Natural killer cell (primary cell): ENCODE measurements around the gene MAU2. TPM values are rescaled to one million over a fixed set of nuclear protein-coding genes. Genes with fewer than 3 reads are reported as not detected.
"Not testable (repeated sequence)": the region's sequence is repeated elsewhere in the genome, so short reads cannot be mapped to it uniquely, and the experiment has no call there.

Source experiments
- ATAC-seq, 3 donors: fragments of 150-1000 bp in 2 of 3; fragments of 200-7000 bp in 1 of 3; cut with Tn5 transposase; 1 replicate in 1 of 3; 2 replicates in 2 of 3; pipeline ENCODE4 v1.10.0; 2021; ENCODE audit warnings: mild to moderate bottlenecking in 2 of 3, moderate library complexity in 2 of 3
- DNase-seq, 2 donors: peaks; one replicate each; pipeline versions ENCODE4 v3.0.0 to v3.0.0-alpha.2; 2013 to 2021; ENCODE audit warnings: mixed read lengths in 1 of 2
- H3K27ac ChIP-seq: one replicate; pipeline ENCODE4 v1.5.1; 2013; ENCODE audit warnings: mild to moderate bottlenecking, low read length
- H3K27me3 ChIP-seq: one replicate; pipeline ENCODE4 v1.6.1; 2013; ENCODE audit warnings: low read length; ENCODE audit not compliant: control insufficient read depth, insufficient read depth
- H3K36me3 ChIP-seq: one replicate; pipeline ENCODE4 v1.6.1; 2013; ENCODE audit warnings: low read length; ENCODE audit not compliant: control insufficient read depth, insufficient read depth
- H3K4me1 ChIP-seq: one replicate; pipeline ENCODE4 v1.6.1; 2013; ENCODE audit warnings: low read length; ENCODE audit not compliant: control insufficient read depth, insufficient read depth
- H3K4me3 ChIP-seq: one replicate; pipeline ENCODE4 v1.5.1; 2013; ENCODE audit warnings: low read length
- H3K9me3 ChIP-seq: one replicate; pipeline ENCODE4 v1.6.1; 2013; ENCODE audit warnings: low read length; ENCODE audit not compliant: control insufficient read depth, insufficient read depth
- H3K27ac Mint-ChIP-seq, 2 donors: one replicate each; pipeline ENCODE4 v1.8.0; 2022; ENCODE audit warnings: mild to moderate bottlenecking in 2 of 2, mixed read lengths in 2 of 2, moderate library complexity in 1 of 2
- H3K27me3 Mint-ChIP-seq, 2 donors: one replicate each; pipeline ENCODE4 v1.8.0; 2022; ENCODE audit warnings: low read depth in 2 of 2, mixed read lengths in 2 of 2
- H3K36me3 Mint-ChIP-seq: one replicate; pipeline ENCODE4 v1.8.0; 2022; ENCODE audit warnings: mixed read lengths
- H3K4me1 Mint-ChIP-seq, 2 donors: one replicate each; pipeline ENCODE4 v1.8.0; 2022; ENCODE audit warnings: mixed read lengths in 2 of 2
- H3K4me3 Mint-ChIP-seq: one replicate; pipeline ENCODE4 v1.8.0; 2022; ENCODE audit warnings: mild to moderate bottlenecking, moderate library complexity, mixed read lengths
- H3K9me3 Mint-ChIP-seq, 2 donors: one replicate each; pipeline ENCODE4 v1.8.0; 2022; ENCODE audit warnings: mixed read lengths in 2 of 2
- WGBS: methylation state at CpG from one replicate; pipeline ENCODE4 v1.1.7; 2013; ENCODE audit warnings: missing lambda C conversion rate; ENCODE audit not compliant: insufficient coverage; 5-methylcytosine and 5-hydroxymethylcytosine counted together
- intact Hi-C: fragments of 100-400 bp; cut with micrococcal nuclease; formaldehyde crosslinking; loops from one replicate; pipeline ENCODE4 v1.14.2; 2022
- total RNA-seq, 4 donors: library from RNA; stranded (reverse); fragments of 120-200 nt in 1 of 4; gene quantifications; one replicate each; pipeline versions ENCODE4 v1.2.3 to v1.2.4, GENCODE V29; 2013 to 2022
- TF ChIP-seq, protein P1 (sequence below): fragments of 200-600 bp; IDR thresholded peaks from one replicate; pipeline ENCODE4 v1.8.0; 2022; ENCODE audit warnings: antibody characterized with exemption

Gene MAU2
- total RNA-seq, 3 donors from 2014 or later (not counting 1 experiment from before 2014, with no cell fraction given) = 144 to 164 (median 151) TPM

DNA sequence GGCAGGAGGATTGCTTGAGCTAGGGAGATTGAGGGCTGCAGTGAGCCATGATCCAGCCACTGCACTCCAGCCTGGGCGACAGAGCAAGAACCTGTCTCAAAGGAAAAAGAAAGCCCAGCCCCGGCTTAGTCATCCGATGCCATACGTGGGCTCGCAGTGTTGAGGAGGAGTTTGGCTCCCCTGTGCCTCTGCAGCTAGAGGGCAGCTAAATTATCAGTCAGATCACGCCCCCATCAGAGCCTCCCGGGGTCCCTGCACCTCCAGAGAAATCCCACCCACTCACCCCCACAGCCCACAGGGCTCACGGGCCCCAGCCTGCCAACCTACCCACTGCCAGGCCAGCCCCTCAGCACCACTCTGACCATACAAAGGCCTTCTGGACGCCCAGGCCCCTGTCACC lies 27.6 kb downstream of the MAU2 start:
- TF ChIP-seq, protein P1, sequence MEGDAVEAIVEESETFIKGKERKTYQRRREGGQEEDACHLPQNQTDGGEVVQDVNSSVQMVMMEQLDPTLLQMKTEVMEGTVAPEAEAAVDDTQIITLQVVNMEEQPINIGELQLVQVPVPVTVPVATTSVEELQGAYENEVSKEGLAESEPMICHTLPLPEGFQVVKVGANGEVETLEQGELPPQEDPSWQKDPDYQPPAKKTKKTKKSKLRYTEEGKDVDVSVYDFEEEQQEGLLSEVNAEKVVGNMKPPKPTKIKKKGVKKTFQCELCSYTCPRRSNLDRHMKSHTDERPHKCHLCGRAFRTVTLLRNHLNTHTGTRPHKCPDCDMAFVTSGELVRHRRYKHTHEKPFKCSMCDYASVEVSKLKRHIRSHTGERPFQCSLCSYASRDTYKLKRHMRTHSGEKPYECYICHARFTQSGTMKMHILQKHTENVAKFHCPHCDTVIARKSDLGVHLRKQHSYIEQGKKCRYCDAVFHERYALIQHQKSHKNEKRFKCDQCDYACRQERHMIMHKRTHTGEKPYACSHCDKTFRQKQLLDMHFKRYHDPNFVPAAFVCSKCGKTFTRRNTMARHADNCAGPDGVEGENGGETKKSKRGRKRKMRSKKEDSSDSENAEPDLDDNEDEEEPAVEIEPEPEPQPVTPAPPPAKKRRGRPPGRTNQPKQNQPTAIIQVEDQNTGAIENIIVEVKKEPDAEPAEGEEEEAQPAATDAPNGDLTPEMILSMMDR = no peak
- no peaks in the 10 kb centered on the region for H3K9me3 ChIP-seq
- H3K4me3 ChIP-seq = no peak overlapping the region
- Mint-ChIP-seq H3K36me3 (no peaks in the 10 kb centered on the region), H3K4me3 (no peak overlapping the region), H3K9me3 (no peaks in the 10 kb centered on the region), H3K4me1 (peaks cover 0 to 5% of the 10 kb centered on the region in 2 donors), H3K27ac (no peak overlapping the region), H3K27me3 (no peaks in the 10 kb centered on the region)
- no peaks in the 10 kb centered on the region for H3K27me3 ChIP-seq
- no peak overlapping the region for H3K27ac ChIP-seq
- ATAC-seq (no peak), DNase-seq (no peak)
- intact Hi-C loops = no loop called here
- H3K4me1 ChIP-seq = no peaks in the 10 kb centered on the region
- 89% methylated on average over 9 of the region's 9 CpGs for WGBS
- peaks cover 71% of the 10 kb centered on the region for H3K36me3 ChIP-seq

DNA sequence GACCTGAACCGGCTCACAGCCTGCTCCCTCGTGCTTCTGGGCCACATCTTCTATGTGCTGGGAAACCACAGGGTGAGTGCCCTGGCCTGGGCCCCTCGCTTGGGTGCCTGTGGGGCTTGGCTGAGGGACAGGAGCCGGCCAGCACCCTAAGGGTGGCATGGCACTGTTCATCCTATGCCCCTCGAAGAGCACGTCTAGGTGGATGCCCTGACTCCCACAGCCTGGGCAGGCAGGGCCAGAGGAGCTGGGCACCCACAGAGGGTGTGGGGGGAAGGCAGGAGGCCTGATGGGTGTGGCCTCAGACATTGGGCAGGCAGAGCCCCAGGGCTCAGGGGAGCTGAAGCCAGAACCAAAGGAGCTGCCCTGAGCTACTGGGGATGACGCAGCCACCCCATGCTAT lies 28.7 kb downstream of the MAU2 start:
- intact Hi-C loops = no loop called here
- peaks cover 73% of the 10 kb centered on the region for H3K36me3 ChIP-seq
- H3K4me3 ChIP-seq = no peak overlapping the region
- H3K9me3 Mint-ChIP-seq = no peaks in the 10 kb centered on the region
- H3K9me3 ChIP-seq = no peaks in the 10 kb centered on the region
- no peak for DNase-seq
- no peaks in the 10 kb centered on the region for H3K4me1 ChIP-seq
- H3K27me3 ChIP-seq = no peaks in the 10 kb centered on the region
- TF ChIP-seq, protein P1 = no peak
- 94% methylated on average over 7 of the region's 7 CpGs for WGBS
- no peaks in the 10 kb centered on the region for H3K27me3 Mint-ChIP-seq
- H3K27ac Mint-ChIP-seq = no peak overlapping the region
- no peaks in the 10 kb centered on the region for H3K36me3 Mint-ChIP-seq
- H3K4me1 Mint-ChIP-seq = peaks cover 0 to 5% of the 10 kb centered on the region in 2 donors
- ATAC-seq = no peak
- H3K27ac ChIP-seq = no peak overlapping the region
- H3K4me3 Mint-ChIP-seq = no peak overlapping the region

DNA sequence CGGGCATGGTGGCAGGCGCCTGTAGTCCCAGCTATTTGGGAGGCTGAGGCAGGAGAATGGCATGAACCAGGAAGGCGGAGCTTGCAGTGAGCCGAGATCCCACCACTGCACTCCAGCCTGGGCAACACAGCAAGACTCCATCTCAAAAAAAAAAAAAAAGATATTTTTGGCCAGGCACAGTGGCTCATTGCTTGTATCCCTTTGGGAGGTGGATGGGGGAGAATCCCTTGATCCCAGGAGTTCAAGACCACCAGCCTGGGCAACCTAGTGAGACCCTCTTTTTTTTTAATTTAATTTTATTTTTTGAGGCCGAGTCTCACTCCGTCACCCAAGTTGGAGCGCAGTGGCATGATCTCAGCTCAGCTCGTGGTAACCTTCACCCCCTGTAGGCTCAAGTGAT lies 30.1 kb downstream of the MAU2 start:
- H3K27ac Mint-ChIP-seq, H3K27ac ChIP-seq, H3K27me3 ChIP-seq, DNase-seq, H3K27me3 Mint-ChIP-seq, H3K9me3 Mint-ChIP-seq, H3K9me3 ChIP-seq, H3K36me3 Mint-ChIP-seq, H3K4me1 ChIP-seq, H3K4me3 Mint-ChIP-seq, H3K4me1 Mint-ChIP-seq, ATAC-seq, intact Hi-C loops, H3K4me3 ChIP-seq: not testable (repeated sequence)
- 99% methylated on average over 4 of the region's 8 CpGs for WGBS
- peaks cover 73% of the 10 kb centered on the region for H3K36me3 ChIP-seq

DNA sequence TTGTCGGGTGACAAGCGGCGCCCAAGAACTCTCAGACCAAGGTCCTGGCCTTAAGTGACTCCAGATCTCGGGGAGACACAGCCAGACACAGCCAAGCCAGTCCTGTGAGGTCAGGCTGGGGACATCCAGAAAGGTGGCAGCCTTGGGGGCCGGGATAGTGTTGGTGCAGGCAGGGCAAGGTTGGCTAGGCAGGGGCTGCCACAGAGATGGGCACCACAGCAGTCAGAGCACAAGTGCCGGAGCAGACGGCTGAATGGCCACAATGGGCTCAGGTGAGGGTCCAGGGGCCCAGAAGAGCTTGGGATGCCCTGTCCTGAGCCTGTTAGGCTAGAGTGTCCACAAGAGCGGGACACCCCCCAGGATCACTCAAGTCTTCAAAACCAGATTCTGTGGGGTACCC lies 32.2 kb downstream of the MAU2 start:
- H3K36me3 ChIP-seq = peaks cover 65% of the 10 kb centered on the region
- no peak overlapping the region for H3K27ac ChIP-seq
- Mint-ChIP-seq H3K4me3 (no peak overlapping the region), H3K36me3 (no peaks in the 10 kb centered on the region), H3K27me3 (no peaks in the 10 kb centered on the region), H3K9me3 (no peaks in the 10 kb centered on the region), H3K27ac (peak overlapping the region in 1 of 2 donors; percentile 27), H3K4me1 (peaks cover 0 to 5% of the 10 kb centered on the region in 2 donors)
- ATAC-seq (no peak), DNase-seq (no peak)
- TF ChIP-seq, protein P1 = no peak
- H3K4me3 ChIP-seq = no peak overlapping the region
- H3K27me3 ChIP-seq = no peaks in the 10 kb centered on the region
- 97% methylated on average over 8 of the region's 8 CpGs for WGBS
- H3K4me1 ChIP-seq = no peaks in the 10 kb centered on the region
- no peaks in the 10 kb centered on the region for H3K9me3 ChIP-seq
- intact Hi-C loops = no loop called here
